IPS-NIHi7 (cell line): ENCODE measurements around the gene CAMTA1.

ENCODE experiments used
- DNase-seq: peaks from one replicate; pipeline ENCODE4 v3.0.0; 2012; ENCODE audit warnings: mixed read lengths; ENCODE audit errors: extremely low spot score

CAMTA1 gene

GRCh38 chr1:7554385-7555235, 769.4 kb downstream of the CAMTA1 start:
- DNase-seq, result no peak

- DNase-seq, result no peak
These were observed 770.3 kb downstream of the CAMTA1 start for GRCh38 chr1:7555391-7556185.

- no peak for DNase-seq
These were observed 772.1 kb downstream of the CAMTA1 start for GRCh38 chr1:7557301-7557891.

GRCh38 chr1:7558041-7558461, 772.8 kb downstream of the CAMTA1 start:
- DNase-seq, result no peak

GRCh38 chr1:7558481-7558880, 773.2 kb downstream of the CAMTA1 start:
- DNase-seq, result no peak

- DNase-seq, result no peak
These were observed 773.9 kb downstream of the CAMTA1 start for GRCh38 chr1:7558921-7559869.

GRCh38 chr1:7560128-7560527, 774.9 kb downstream of the CAMTA1 start:
- no peak for DNase-seq

- DNase-seq, result no peak
These were observed 775.4 kb downstream of the CAMTA1 start for GRCh38 chr1:7560601-7561181.

- DNase-seq, result peak; percentile 92
These were observed 776.2 kb downstream of the CAMTA1 start for GRCh38 chr1:7561331-7561921.

GRCh38 chr1:7561936-7562728, 776.9 kb downstream of the CAMTA1 start:
- no peak for DNase-seq

- DNase-seq, result no peak
These were observed 777.7 kb downstream of the CAMTA1 start for GRCh38 chr1:7562729-7563605.

- no peak for DNase-seq
These were observed 778.9 kb downstream of the CAMTA1 start for GRCh38 chr1:7564137-7564536.

GRCh38 chr1:7565099-7565750, 780.0 kb downstream of the CAMTA1 start:
- no peak for DNase-seq

GRCh38 chr1:7566417-7567375, 781.4 kb downstream of the CAMTA1 start:
- DNase-seq, result no peak

- no peak for DNase-seq
These were observed 782.1 kb downstream of the CAMTA1 start for GRCh38 chr1:7567376-7567775.

- DNase-seq, result no peak
These were observed 782.8 kb downstream of the CAMTA1 start for GRCh38 chr1:7568053-7568452.

GRCh38 chr1:7568901-7569524, 783.8 kb downstream of the CAMTA1 start:
- no peak for DNase-seq
